ENCODE measurements around the gene FYN.

DNA sequence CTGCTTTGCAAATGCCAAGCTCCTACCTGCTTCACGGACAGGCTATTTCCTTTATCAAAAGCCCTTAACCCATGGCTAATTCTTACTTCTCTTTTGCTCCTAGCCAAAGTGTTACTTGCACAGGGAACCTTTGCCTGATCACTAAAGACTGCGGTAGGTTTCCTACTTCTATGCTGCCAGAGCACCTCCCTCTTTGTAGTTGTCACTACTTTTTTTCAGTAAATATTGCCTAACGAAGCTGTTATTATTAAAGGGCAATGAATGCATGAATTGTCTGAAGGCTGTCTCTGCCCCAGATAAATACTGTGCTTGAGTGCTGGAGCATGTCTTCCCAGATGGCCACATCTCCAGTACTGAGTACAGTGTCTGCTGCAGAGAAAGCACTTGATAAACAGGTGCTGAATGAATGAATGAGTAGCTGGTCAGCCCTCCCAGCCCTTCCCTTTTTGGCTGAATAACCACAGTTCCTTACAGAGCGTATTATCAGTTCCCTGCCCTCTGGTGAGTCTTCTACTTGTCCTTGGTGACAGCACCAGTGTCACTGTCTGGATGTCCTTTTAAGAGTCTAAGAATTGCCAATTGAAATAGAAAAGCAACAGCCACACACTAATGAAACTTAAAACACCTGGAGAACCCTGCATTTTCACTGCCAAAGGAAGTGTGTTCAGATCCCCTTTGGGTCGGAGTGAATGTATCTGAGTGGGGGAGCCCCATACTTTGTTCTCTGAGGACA, 194.0 kb downstream of the FYN start:
- TF ChIP-seq SP1 (IDR thresholded peaks at IDR 0.05) (no peak), TARDBP (IDR thresholded peaks at IDR 0.05) (no peak), FOXK2 (IDR thresholded peaks at IDR 0.05) (no peak), L3MBTL2 (conservative IDR thresholded peaks at IDR 0.05) (no peak), HDGF (IDR thresholded peaks at IDR 0.05; ENCODE audit: borderline replicate concordance) (no peak), BHLHE40 (IDR thresholded peaks at IDR 0.05; ENCODE audit: borderline replicate concordance) (no peak), NFRKB (IDR thresholded peaks at IDR 0.05) (no peak), ZNF384 (IDR thresholded peaks at IDR 0.05) (no peak), FOXA1 (IDR thresholded peaks at IDR 0.05) (no peak), FOXM1 (IDR thresholded peaks at IDR 0.05; ENCODE audit: borderline replicate concordance) (no peak), ELF4 (IDR thresholded peaks at IDR 0.05) (no peak), SUZ12 (IDR thresholded peaks at IDR 0.05) (no peak), ARNT (IDR thresholded peaks at IDR 0.05) (no peak)
- TF ChIP-seq, protein P1, sequence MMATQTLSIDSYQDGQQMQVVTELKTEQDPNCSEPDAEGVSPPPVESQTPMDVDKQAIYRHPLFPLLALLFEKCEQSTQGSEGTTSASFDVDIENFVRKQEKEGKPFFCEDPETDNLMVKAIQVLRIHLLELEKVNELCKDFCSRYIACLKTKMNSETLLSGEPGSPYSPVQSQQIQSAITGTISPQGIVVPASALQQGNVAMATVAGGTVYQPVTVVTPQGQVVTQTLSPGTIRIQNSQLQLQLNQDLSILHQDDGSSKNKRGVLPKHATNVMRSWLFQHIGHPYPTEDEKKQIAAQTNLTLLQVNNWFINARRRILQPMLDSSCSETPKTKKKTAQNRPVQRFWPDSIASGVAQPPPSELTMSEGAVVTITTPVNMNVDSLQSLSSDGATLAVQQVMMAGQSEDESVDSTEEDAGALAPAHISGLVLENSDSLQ (IDR thresholded peaks at IDR 0.05) = no peak
